Neural cell (in vitro differentiated cells): ENCODE measurements around the gene HSBP1. TPM values are rescaled to one million over a fixed set of nuclear protein-coding genes. Genes with fewer than 3 reads are reported as not detected.

Source experiments
- H2AFZ ChIP-seq: fragments of 200-600, 300-800 bp; sonication (generic), shearing (Covaris generic); 2 replicates; pipeline ENCODE4 v1.6.0; 2014; ENCODE audit warnings: low read depth, mild to moderate bottlenecking, antibody characterized with exemption, low read length, moderate library complexity
- H3F3A ChIP-seq: fragments of 200-600 bp; shearing (Covaris generic); 2 replicates; pipeline ENCODE4 v1.6.1; 2016; ENCODE audit warnings: mild to moderate bottlenecking, moderate library complexity, mixed read lengths, antibody characterized with exemption, low read length; ENCODE audit not compliant: insufficient read depth, poor library complexity, severe bottlenecking
- H3K27ac ChIP-seq: fragments of 200-600, 300-800 bp; sonication (generic), shearing (Covaris generic); 2 replicates; pipeline ENCODE4 v1.5.1; 2014; ENCODE audit warnings: mild to moderate bottlenecking, low read length, moderate library complexity
- H3K27me3 ChIP-seq: fragments of 300-800, 200-600 bp; sonication (generic), shearing (Covaris generic); 2 replicates; pipeline ENCODE4 v1.6.0; 2014; ENCODE audit warnings: mild to moderate bottlenecking, low read depth, low read length, moderate library complexity; ENCODE audit not compliant: insufficient read depth
- H3K36me3 ChIP-seq: fragments of 300-800, 200-600 bp; sonication (generic), shearing (Covaris generic); 2 replicates; pipeline ENCODE4 v1.5.1; 2014; ENCODE audit warnings: mild to moderate bottlenecking, antibody characterized with exemption, low read length, moderate library complexity; ENCODE audit not compliant: insufficient read depth
- H3K4me2 ChIP-seq: fragments of 300-800, 200-600 bp; sonication (generic), shearing (Covaris generic); 2 replicates; pipeline ENCODE4 v1.6.0; 2014; ENCODE audit warnings: mild to moderate bottlenecking, low read length
- H3K4me3 ChIP-seq: fragments of 300-800, 200-600 bp; sonication (generic), shearing (Covaris generic); 2 replicates; pipeline ENCODE4 v1.5.1; 2014; ENCODE audit warnings: mild to moderate bottlenecking, low read length, moderate library complexity
- H3K79me2 ChIP-seq: fragments of 200-600 bp; shearing (Covaris generic); replicated peaks from 2 replicates; pipeline ENCODE4 v1.6.0; 2014; ENCODE audit warnings: mild to moderate bottlenecking, low read length, moderate library complexity; ENCODE audit not compliant: insufficient read depth
- H3K9ac ChIP-seq: fragments of 300-800, 200-600 bp; sonication (generic), shearing (Covaris generic); 2 replicates; pipeline ENCODE4 v1.6.1; 2016; ENCODE audit warnings: mild to moderate bottlenecking, low read length, mixed read lengths
- H3K9me2 ChIP-seq: fragments of 200-600 bp; shearing (Covaris generic); 2 replicates; pipeline ENCODE4 v1.6.1; 2016; ENCODE audit warnings: mild to moderate bottlenecking, low read length, mixed read lengths; ENCODE audit not compliant: insufficient read depth
- H3K9me3 ChIP-seq: fragments of 200-600, 300-800 bp; sonication (generic), shearing (Covaris generic); 2 replicates; pipeline ENCODE4 v1.6.1; 2016; ENCODE audit warnings: mild to moderate bottlenecking, mixed run types, low read length, moderate library complexity, mixed read lengths
- H4K20me1 ChIP-seq: fragments of 200-600 bp; shearing (Covaris generic); 2 replicates; pipeline ENCODE4 v1.6.1; 2016; ENCODE audit warnings: mild to moderate bottlenecking, mixed run types; ENCODE audit not compliant: insufficient read depth
- EP300 ChIP-seq: fragments of 450-650 bp; conservative IDR thresholded peaks from 2 replicates; pipeline ENCODE4 v1.6.1; 2014; ENCODE audit warnings: antibody characterized with exemption, mild to moderate bottlenecking, moderate library complexity; ENCODE audit not compliant: poor library complexity, severe bottlenecking
- EZH2 ChIP-seq: fragments of 200-600, 300-800 bp; shearing (Covaris generic), sonication (generic); IDR thresholded peaks from 2 replicates; pipeline ENCODE4 v1.6.1; 2014; ENCODE audit warnings: antibody characterized with exemption, low read length, borderline replicate concordance, mild to moderate bottlenecking; ENCODE audit not compliant: insufficient read depth, poor library complexity, severe bottlenecking
- MXI1 ChIP-seq: fragments of 450-650 bp; conservative IDR thresholded peaks from 2 replicates; pipeline ENCODE4 v1.6.1; 2014; ENCODE audit warnings: antibody characterized with exemption, mild to moderate bottlenecking; ENCODE audit not compliant: poor library complexity, severe bottlenecking
- POLR2AphosphoS5 ChIP-seq: IDR thresholded peaks from 2 replicates; pipeline ENCODE4 v1.6.1; 2012
- RAD21 ChIP-seq: fragments of 450-650 bp; conservative IDR thresholded peaks from 2 replicates; pipeline ENCODE4 v1.6.1; 2014; ENCODE audit warnings: antibody characterized with exemption, mild to moderate bottlenecking, moderate library complexity
- SMC3 ChIP-seq: fragments of 450-650 bp; conservative IDR thresholded peaks from 2 replicates; pipeline ENCODE4 v1.6.1; 2014; ENCODE audit warnings: antibody characterized with exemption, mild to moderate bottlenecking, moderate library complexity; ENCODE audit not compliant: poor library complexity
- TAF1 ChIP-seq: IDR thresholded peaks from 2 replicates; pipeline ENCODE4 v1.6.1; 2012; ENCODE audit warnings: low read depth
- polyA plus RNA-seq: library from polyadenylated mRNA; depleted of rRNA; stranded (reverse); fragments of >200 nt; gene quantifications from 2 replicates; pipeline ENCODE4 v1.2.3, GENCODE V29; 2014
- TF ChIP-seq, protein P1 (sequence below): fragments of 450-650 bp; IDR thresholded peaks from 2 replicates; pipeline ENCODE4 v1.5.1; 2014; ENCODE audit warnings: antibody characterized with exemption, mild to moderate bottlenecking, moderate library complexity; ENCODE audit not compliant: poor library complexity, severe bottlenecking
- TF ChIP-seq, protein P2 (sequence below): IDR thresholded peaks from 2 replicates; pipeline ENCODE4 v1.6.1; 2012; ENCODE audit warnings: borderline replicate concordance

HSBP1 gene
- polyA plus RNA-seq, 1 donor from 2014 or later: 158 TPM

DNA sequence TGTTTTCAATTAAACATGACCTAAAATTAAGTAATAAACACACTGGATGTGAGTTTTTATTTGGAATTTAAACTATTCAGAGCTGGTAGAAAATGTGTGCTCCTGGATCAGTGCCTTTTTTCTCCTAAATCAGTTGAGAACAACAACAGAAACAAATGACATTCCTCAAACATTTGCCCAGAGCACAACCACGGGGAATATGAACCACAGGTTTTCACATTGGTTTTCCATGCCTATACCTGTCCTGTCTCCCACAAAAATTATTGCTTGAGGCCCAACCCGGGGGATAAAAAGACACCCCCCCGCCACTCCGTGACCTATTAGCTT, 6.8 kb downstream of the HSBP1 start:
- no peaks in the 10 kb centered on the region for H3K9me3 ChIP-seq

DNA sequence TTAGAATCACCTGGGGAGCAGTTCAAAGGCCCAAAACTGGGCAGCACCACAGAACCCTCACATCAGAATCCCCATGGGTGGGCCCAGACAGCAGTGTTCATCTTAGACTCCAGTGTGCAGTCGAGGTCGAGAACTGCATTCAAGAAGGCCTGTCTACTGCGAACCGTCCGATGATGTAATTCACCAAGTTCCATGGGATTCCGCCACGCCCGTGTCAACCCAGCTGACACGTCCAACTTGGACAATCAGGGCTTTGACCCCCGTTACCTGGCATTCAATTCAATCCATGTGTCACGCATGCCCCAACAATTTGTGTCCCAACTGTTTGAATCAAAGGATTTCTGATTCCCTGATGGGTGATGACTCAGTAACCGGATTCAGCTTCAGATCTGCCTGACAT, 9.2 kb downstream of the HSBP1 start:
- H3K27me3 ChIP-seq: no peaks in the 10 kb centered on the region
- no peaks in the 10 kb centered on the region for H3K36me3 ChIP-seq
- no peak overlapping the region for H2AFZ ChIP-seq
- H3K9ac ChIP-seq: no peak overlapping the region
- no peaks in the 10 kb centered on the region for H3F3A ChIP-seq
- H3K27ac ChIP-seq: no peak overlapping the region
- H3K9me2 ChIP-seq: no peaks in the 10 kb centered on the region
- no peaks in the 10 kb centered on the region for H3K9me3 ChIP-seq
- no peak overlapping the region for H3K4me2 ChIP-seq
- no peak overlapping the region for H3K4me3 ChIP-seq
- H3K79me2 ChIP-seq: no peaks in the 10 kb centered on the region
- H4K20me1 ChIP-seq: no peaks in the 10 kb centered on the region
- TF ChIP-seq RAD21: no peak
- TF ChIP-seq TAF1: no peak
- TF ChIP-seq EZH2: no peak
- TF ChIP-seq SMC3: no peak
- TF ChIP-seq MXI1: no peak
- TF ChIP-seq, protein P1, sequence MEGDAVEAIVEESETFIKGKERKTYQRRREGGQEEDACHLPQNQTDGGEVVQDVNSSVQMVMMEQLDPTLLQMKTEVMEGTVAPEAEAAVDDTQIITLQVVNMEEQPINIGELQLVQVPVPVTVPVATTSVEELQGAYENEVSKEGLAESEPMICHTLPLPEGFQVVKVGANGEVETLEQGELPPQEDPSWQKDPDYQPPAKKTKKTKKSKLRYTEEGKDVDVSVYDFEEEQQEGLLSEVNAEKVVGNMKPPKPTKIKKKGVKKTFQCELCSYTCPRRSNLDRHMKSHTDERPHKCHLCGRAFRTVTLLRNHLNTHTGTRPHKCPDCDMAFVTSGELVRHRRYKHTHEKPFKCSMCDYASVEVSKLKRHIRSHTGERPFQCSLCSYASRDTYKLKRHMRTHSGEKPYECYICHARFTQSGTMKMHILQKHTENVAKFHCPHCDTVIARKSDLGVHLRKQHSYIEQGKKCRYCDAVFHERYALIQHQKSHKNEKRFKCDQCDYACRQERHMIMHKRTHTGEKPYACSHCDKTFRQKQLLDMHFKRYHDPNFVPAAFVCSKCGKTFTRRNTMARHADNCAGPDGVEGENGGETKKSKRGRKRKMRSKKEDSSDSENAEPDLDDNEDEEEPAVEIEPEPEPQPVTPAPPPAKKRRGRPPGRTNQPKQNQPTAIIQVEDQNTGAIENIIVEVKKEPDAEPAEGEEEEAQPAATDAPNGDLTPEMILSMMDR: no peak
- no peak for TF ChIP-seq EP300
- TF ChIP-seq, protein P2, sequence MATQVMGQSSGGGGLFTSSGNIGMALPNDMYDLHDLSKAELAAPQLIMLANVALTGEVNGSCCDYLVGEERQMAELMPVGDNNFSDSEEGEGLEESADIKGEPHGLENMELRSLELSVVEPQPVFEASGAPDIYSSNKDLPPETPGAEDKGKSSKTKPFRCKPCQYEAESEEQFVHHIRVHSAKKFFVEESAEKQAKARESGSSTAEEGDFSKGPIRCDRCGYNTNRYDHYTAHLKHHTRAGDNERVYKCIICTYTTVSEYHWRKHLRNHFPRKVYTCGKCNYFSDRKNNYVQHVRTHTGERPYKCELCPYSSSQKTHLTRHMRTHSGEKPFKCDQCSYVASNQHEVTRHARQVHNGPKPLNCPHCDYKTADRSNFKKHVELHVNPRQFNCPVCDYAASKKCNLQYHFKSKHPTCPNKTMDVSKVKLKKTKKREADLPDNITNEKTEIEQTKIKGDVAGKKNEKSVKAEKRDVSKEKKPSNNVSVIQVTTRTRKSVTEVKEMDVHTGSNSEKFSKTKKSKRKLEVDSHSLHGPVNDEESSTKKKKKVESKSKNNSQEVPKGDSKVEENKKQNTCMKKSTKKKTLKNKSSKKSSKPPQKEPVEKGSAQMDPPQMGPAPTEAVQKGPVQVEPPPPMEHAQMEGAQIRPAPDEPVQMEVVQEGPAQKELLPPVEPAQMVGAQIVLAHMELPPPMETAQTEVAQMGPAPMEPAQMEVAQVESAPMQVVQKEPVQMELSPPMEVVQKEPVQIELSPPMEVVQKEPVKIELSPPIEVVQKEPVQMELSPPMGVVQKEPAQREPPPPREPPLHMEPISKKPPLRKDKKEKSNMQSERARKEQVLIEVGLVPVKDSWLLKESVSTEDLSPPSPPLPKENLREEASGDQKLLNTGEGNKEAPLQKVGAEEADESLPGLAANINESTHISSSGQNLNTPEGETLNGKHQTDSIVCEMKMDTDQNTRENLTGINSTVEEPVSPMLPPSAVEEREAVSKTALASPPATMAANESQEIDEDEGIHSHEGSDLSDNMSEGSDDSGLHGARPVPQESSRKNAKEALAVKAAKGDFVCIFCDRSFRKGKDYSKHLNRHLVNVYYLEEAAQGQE: no peak
- TF ChIP-seq POLR2AphosphoS5: no peak

More for the DNA sequence above, 6.8 kb downstream of the HSBP1 start:
- no peaks in the 10 kb centered on the region for H3K9me2 ChIP-seq
- no peak overlapping the region for H3K27ac ChIP-seq
- TF ChIP-seq MXI1 (no peak), EP300 (no peak), TAF1 (no peak), SMC3 (no peak)
- H2AFZ ChIP-seq: no peak overlapping the region
- no peaks in the 10 kb centered on the region for H3K27me3 ChIP-seq
- H3F3A ChIP-seq: no peaks in the 10 kb centered on the region
- H3K9ac ChIP-seq: no peak overlapping the region
- H3K4me3 ChIP-seq: no peak overlapping the region
- no peaks in the 10 kb centered on the region for H3K36me3 ChIP-seq
- H4K20me1 ChIP-seq: no peaks in the 10 kb centered on the region
- peaks cover 12% of the 10 kb centered on the region for H3K79me2 ChIP-seq
- no peak overlapping the region for H3K4me2 ChIP-seq

GRCh38 chr16:83818276-83818675, 10.5 kb downstream of the HSBP1 start:
- no peak overlapping the region for H3K4me2 ChIP-seq
- no peaks in the 10 kb centered on the region for H3F3A ChIP-seq
- H3K79me2 ChIP-seq: no peaks in the 10 kb centered on the region
- H3K27ac ChIP-seq: no peak overlapping the region
- H3K9me2 ChIP-seq: no peaks in the 10 kb centered on the region
- H3K9me3 ChIP-seq: no peaks in the 10 kb centered on the region
- no peak for TF ChIP-seq EZH2
- no peak for TF ChIP-seq SMC3
- TF ChIP-seq POLR2AphosphoS5: no peak
- no peak for TF ChIP-seq EP300
- TF ChIP-seq, protein P2: no peak
- TF ChIP-seq RAD21: no peak
- no peak for TF ChIP-seq TAF1
- TF ChIP-seq, protein P1: no peak
- no peak for TF ChIP-seq MXI1
- H4K20me1 ChIP-seq: no peaks in the 10 kb centered on the region
- no peak overlapping the region for H2AFZ ChIP-seq
- H3K36me3 ChIP-seq: no peaks in the 10 kb centered on the region
- no peak overlapping the region for H3K9ac ChIP-seq
- no peaks in the 10 kb centered on the region for H3K27me3 ChIP-seq
- no peak overlapping the region for H3K4me3 ChIP-seq
